ENCODE data around the gene BACE1-AS.

DNA sequence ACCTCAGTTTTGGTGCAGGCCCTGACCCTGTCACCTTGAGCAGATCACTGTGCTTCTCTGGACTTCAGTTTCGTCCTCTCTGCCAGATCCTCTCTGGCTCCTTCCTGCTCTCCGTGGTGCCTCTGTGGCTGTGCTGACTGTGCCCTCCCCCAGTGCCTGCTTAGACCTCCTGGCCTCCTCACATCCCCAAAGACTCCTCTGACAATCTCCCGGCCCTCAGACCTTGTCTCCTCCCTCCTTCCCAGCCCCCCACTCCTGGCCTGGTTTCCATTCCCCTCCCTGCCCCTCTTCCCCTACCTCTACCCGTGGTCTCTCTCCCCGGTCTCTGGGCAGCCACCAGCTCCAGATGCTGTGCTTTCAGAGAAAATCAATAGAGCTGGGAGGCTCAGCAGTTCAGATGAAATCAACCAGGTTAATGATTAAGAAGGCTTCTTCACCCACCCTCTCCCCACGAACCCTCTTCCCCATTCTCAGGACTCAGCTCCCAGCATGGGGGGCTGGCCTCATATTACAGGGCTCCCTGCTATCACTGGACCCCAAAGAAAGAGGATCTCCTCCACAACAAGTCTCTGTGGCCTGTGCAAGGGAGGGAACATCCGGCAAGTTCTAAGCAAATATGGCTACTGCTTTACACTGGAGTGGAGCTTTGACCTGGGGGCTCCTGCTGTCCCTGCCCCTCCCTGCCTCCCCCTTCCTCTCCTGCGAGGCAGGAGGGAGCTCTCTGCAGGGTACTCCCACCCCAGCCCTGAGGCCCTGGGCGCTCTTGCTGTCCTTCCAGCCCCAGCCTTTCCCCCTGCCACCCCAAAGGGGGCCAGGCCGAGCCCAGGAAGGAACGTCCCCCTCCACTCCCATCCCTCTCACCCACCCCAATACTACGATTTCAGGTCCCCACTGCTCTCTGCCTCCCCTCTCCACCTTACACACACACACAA is 8.5 kb downstream of the BACE1-AS start:
- TF ChIP-seq, protein P1, sequence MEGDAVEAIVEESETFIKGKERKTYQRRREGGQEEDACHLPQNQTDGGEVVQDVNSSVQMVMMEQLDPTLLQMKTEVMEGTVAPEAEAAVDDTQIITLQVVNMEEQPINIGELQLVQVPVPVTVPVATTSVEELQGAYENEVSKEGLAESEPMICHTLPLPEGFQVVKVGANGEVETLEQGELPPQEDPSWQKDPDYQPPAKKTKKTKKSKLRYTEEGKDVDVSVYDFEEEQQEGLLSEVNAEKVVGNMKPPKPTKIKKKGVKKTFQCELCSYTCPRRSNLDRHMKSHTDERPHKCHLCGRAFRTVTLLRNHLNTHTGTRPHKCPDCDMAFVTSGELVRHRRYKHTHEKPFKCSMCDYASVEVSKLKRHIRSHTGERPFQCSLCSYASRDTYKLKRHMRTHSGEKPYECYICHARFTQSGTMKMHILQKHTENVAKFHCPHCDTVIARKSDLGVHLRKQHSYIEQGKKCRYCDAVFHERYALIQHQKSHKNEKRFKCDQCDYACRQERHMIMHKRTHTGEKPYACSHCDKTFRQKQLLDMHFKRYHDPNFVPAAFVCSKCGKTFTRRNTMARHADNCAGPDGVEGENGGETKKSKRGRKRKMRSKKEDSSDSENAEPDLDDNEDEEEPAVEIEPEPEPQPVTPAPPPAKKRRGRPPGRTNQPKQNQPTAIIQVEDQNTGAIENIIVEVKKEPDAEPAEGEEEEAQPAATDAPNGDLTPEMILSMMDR (IDR thresholded peaks at IDR 0.05), result no peak
- TF ChIP-seq POLR2AphosphoS5 (IDR thresholded peaks at IDR 0.05), result no peak
- TF ChIP-seq POLR2A (IDR thresholded peaks at IDR 0.05), result no peak
